ENCODE data around the gene C12orf42.

DNA sequence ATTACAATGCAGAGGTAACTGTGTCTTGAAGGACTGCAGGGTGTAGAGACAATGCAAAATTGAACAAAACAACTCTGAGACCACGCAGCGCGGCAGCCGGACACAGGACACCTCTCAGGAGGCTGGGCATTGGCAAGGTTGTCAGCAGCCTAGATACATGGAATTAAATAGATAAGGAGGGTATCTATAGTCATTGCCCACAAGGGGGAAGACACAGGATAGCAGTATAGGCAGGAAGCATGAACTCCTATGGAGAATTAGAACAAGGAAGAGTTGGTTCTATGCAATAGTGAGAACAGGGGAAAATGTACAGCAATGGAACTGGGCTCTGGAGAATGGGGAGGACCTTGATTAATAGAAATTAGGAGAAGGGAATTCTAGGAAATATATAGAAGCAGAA, 164.1 kb downstream of the C12orf42 start:
- no peak for TF ChIP-seq POLR2A (IDR thresholded peaks at IDR 0.05)
- TF ChIP-seq, protein P1, sequence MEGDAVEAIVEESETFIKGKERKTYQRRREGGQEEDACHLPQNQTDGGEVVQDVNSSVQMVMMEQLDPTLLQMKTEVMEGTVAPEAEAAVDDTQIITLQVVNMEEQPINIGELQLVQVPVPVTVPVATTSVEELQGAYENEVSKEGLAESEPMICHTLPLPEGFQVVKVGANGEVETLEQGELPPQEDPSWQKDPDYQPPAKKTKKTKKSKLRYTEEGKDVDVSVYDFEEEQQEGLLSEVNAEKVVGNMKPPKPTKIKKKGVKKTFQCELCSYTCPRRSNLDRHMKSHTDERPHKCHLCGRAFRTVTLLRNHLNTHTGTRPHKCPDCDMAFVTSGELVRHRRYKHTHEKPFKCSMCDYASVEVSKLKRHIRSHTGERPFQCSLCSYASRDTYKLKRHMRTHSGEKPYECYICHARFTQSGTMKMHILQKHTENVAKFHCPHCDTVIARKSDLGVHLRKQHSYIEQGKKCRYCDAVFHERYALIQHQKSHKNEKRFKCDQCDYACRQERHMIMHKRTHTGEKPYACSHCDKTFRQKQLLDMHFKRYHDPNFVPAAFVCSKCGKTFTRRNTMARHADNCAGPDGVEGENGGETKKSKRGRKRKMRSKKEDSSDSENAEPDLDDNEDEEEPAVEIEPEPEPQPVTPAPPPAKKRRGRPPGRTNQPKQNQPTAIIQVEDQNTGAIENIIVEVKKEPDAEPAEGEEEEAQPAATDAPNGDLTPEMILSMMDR (IDR thresholded peaks at IDR 0.05) = no peak
